Measurements from ENCODE around the gene RIT2.

RIT2 gene

GRCh38 chr18:42756214-42756613 lies 359.3 kb downstream of the RIT2 start:
- H3K9me3 ChIP-seq (replicated peaks; ENCODE audit: insufficient read depth, low read length): no peaks in the 10 kb centered on the region
- H3K4me2 ChIP-seq (ENCODE audit: low read depth, low read length): no peak overlapping the region
- no peak for TF ChIP-seq EZH2 (optimal IDR thresholded peaks at IDR 0.05; ENCODE audit: low read depth, low read length)
- H3K27ac ChIP-seq (ENCODE audit: low read length): no peak overlapping the region
- H3K79me2 ChIP-seq (ENCODE audit: low read length): no peaks in the 10 kb centered on the region
- H2AFZ ChIP-seq (ENCODE audit: low read length): no peak overlapping the region
- H3K27me3 ChIP-seq (replicated peaks; ENCODE audit: insufficient read depth, low read length): no peaks in the 10 kb centered on the region
- no peaks in the 10 kb centered on the region for H4K20me1 ChIP-seq (ENCODE audit: insufficient read depth, low read length)
- H3K36me3 ChIP-seq (replicated peaks; ENCODE audit: insufficient read depth, low read length): no peaks in the 10 kb centered on the region
- no peaks in the 10 kb centered on the region for H3K4me1 ChIP-seq (ENCODE audit: low read length)
- no peak for DNase-seq
- no peak overlapping the region for H3K9ac ChIP-seq (ENCODE audit: low read length)
- H3K4me3 ChIP-seq (ENCODE audit: low read length): no peak overlapping the region
- no peaks in the 10 kb centered on the region for H3K9me2 ChIP-seq (replicated peaks; ENCODE audit: insufficient read depth, low read length)
- H3F3A ChIP-seq (ENCODE audit: insufficient read depth, low read length): no peaks in the 10 kb centered on the region

DNA sequence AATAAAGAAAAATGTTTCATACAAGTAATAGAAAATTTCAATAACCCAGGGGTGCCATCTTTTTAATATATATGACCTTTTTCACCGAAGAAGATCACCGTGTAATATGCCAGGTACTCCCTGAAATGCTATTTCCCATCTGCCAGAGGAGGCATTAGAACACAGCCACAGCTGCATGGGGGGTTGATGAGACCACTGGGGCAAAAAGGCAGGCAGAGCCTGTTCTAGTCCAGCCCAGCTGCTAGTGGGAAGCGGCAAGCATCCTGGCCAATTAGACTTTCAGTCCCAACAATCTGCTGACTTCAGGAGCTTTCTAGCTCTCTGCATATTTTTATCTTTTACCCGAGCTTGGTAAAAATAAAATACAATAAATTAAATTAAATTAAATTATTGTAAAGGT lies 362.6 kb downstream of the RIT2 start:
- H3K4me2 ChIP-seq (ENCODE audit: low read depth, low read length): no peak overlapping the region
- no peak overlapping the region for H3K9ac ChIP-seq (ENCODE audit: low read length)
- H4K20me1 ChIP-seq (ENCODE audit: insufficient read depth, low read length): no peaks in the 10 kb centered on the region
- no peaks in the 10 kb centered on the region for H3K27me3 ChIP-seq (replicated peaks; ENCODE audit: insufficient read depth, low read length)
- H3K4me3 ChIP-seq (ENCODE audit: low read length): no peak overlapping the region
- no peaks in the 10 kb centered on the region for H3K4me1 ChIP-seq (ENCODE audit: low read length)
- TF ChIP-seq EZH2phosphoT487 (IDR thresholded peaks at IDR 0.05; ENCODE audit: low read length): no peak
- TF ChIP-seq CTCF (IDR thresholded peaks at IDR 0.05; ENCODE audit: low read length): no peak
- H3K9me3 ChIP-seq (replicated peaks; ENCODE audit: insufficient read depth, low read length): no peaks in the 10 kb centered on the region
- no peaks in the 10 kb centered on the region for H3K9me2 ChIP-seq (replicated peaks; ENCODE audit: insufficient read depth, low read length)
- H3K79me2 ChIP-seq (ENCODE audit: low read length): no peaks in the 10 kb centered on the region
- H3K36me3 ChIP-seq (replicated peaks; ENCODE audit: insufficient read depth, low read length): no peaks in the 10 kb centered on the region
- H3K27ac ChIP-seq (ENCODE audit: low read length): no peak overlapping the region
- H3F3A ChIP-seq (ENCODE audit: insufficient read depth, low read length): no peaks in the 10 kb centered on the region
- H2AFZ ChIP-seq (ENCODE audit: low read length): no peak overlapping the region
- DNase-seq: no peak

- H3K27ac ChIP-seq (ENCODE audit: low read length): no peak overlapping the region
- H3K9me2 ChIP-seq (replicated peaks; ENCODE audit: insufficient read depth, low read length): no peaks in the 10 kb centered on the region
- H3K4me2 ChIP-seq (ENCODE audit: low read depth, low read length): no peak overlapping the region
- H3K9me3 ChIP-seq (replicated peaks; ENCODE audit: insufficient read depth, low read length): no peaks in the 10 kb centered on the region
- no peaks in the 10 kb centered on the region for H3F3A ChIP-seq (ENCODE audit: insufficient read depth, low read length)
- H3K4me3 ChIP-seq (ENCODE audit: low read length): no peak overlapping the region
- no peaks in the 10 kb centered on the region for H3K36me3 ChIP-seq (replicated peaks; ENCODE audit: insufficient read depth, low read length)
- no peak overlapping the region for H3K9ac ChIP-seq (ENCODE audit: low read length)
- TF ChIP-seq CTCF (IDR thresholded peaks at IDR 0.05; ENCODE audit: low read length) (no peak), EZH2 (optimal IDR thresholded peaks at IDR 0.05; ENCODE audit: low read depth, low read length) (no peak), EZH2phosphoT487 (IDR thresholded peaks at IDR 0.05; ENCODE audit: low read length) (no peak)
- no peaks in the 10 kb centered on the region for H3K79me2 ChIP-seq (ENCODE audit: low read length)
- no peak overlapping the region for H2AFZ ChIP-seq (ENCODE audit: low read length)
- no peaks in the 10 kb centered on the region for H3K4me1 ChIP-seq (ENCODE audit: low read length)
- DNase-seq: no peak
- H4K20me1 ChIP-seq (ENCODE audit: insufficient read depth, low read length): no peaks in the 10 kb centered on the region
- H3K27me3 ChIP-seq (replicated peaks; ENCODE audit: insufficient read depth, low read length): no peaks in the 10 kb centered on the region
These were observed 368.7 kb downstream of the RIT2 start for GRCh38 chr18:42746794-42747193.

GRCh38 chr18:42745931-42746330 lies 369.6 kb downstream of the RIT2 start:
- Histone ChIP-seq H2AFZ (ENCODE audit: low read length) (no peak overlapping the region), H3F3A (ENCODE audit: insufficient read depth, low read length) (no peaks in the 10 kb centered on the region), H3K4me3 (ENCODE audit: low read length) (no peak overlapping the region), H3K27me3 (replicated peaks; ENCODE audit: insufficient read depth, low read length) (no peaks in the 10 kb centered on the region), H3K4me1 (ENCODE audit: low read length) (no peaks in the 10 kb centered on the region), H3K36me3 (replicated peaks; ENCODE audit: insufficient read depth, low read length) (no peaks in the 10 kb centered on the region), H3K27ac (ENCODE audit: low read length) (no peak overlapping the region), H3K9ac (ENCODE audit: low read length) (no peak overlapping the region), H3K4me2 (ENCODE audit: low read depth, low read length) (no peak overlapping the region), H3K9me3 (replicated peaks; ENCODE audit: insufficient read depth, low read length) (no peaks in the 10 kb centered on the region), H3K9me2 (replicated peaks; ENCODE audit: insufficient read depth, low read length) (no peaks in the 10 kb centered on the region), H3K79me2 (ENCODE audit: low read length) (no peaks in the 10 kb centered on the region), H4K20me1 (ENCODE audit: insufficient read depth, low read length) (no peaks in the 10 kb centered on the region)
- DNase-seq: no peak
- TF ChIP-seq EZH2 (optimal IDR thresholded peaks at IDR 0.05; ENCODE audit: low read depth, low read length) (no peak), CTCF (IDR thresholded peaks at IDR 0.05; ENCODE audit: low read length) (no peak), EZH2phosphoT487 (IDR thresholded peaks at IDR 0.05; ENCODE audit: low read length) (no peak)
